ENCODE measurements around the gene KLHDC7A.

Gene KLHDC7A

DNA sequence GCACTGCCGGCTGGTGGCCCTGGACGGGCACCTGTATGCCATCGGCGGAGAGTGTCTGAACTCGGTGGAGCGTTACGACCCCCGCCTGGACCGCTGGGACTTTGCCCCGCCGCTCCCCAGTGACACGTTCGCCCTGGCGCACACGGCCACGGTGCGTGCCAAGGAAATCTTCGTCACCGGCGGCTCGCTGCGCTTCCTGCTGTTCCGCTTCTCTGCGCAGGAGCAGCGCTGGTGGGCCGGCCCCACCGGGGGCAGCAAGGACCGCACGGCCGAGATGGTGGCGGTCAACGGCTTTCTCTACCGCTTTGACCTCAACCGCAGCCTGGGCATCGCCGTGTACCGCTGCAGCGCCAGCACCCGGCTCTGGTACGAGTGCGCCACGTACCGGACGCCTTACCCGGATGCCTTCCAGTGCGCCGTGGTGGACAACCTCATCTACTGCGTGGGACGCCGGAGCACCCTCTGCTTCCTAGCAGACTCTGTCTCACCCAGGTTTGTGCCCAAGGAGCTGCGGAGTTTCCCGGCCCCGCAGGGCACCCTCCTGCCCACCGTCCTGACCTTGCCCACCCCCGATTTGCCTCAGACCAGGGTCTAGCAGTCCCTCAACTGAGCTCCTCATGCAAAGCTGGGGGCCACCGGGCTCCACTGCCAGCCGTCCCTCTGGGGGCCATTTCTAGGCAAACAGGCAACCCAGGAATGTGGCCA lies 2.1 kb downstream of the KLHDC7A start:
- no peak for TF ChIP-seq GATA2 (IDR thresholded peaks at IDR 0.05; ENCODE audit: low read depth, low read length)
- no peak for TF ChIP-seq GATA3 (IDR thresholded peaks at IDR 0.05; ENCODE audit: low read depth, low read length)

DNA sequence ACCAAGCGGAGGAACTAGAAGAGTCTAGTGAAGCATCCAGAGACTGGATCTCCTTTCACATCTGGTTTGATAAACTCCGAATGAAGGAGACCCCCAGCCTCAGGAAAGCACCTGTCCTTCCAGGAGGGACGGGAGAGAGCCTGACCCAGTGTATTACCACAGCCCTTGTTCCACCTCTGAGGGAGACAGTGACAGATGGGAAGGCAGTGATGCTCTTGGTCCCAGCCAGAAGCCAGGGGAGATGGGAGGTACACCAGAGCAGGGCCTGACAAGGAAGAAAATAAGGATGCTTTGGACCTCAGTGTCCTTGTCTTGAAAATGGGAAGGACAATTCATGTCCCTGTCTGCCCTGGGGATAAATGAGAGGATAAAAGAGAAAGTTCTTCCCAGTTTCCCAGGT lies 3.5 kb downstream of the KLHDC7A start:
- TF ChIP-seq GATA3 (IDR thresholded peaks at IDR 0.05; ENCODE audit: low read depth, low read length): no peak
- TF ChIP-seq GATA2 (IDR thresholded peaks at IDR 0.05; ENCODE audit: low read depth, low read length): no peak

DNA sequence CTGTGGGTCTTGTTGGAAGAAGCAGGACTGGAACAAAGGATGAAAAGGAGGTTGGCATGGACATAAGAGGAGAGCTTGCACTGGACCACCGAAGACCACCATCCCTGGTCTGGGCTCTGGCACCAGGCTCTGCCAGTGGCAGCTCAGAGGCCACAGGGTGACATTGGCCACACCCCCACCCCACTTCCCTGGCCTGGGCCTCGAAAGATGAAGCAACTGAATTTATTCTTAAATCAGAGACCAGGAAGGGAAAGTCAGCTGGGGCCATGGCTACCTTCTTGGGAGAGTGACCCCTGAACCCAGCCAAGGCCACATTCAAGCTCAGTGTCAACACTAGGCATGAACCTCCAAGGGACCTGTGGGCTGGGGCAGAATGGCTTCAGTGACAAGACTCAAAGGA lies 4.0 kb downstream of the KLHDC7A start:
- no peak for TF ChIP-seq GATA2 (IDR thresholded peaks at IDR 0.05; ENCODE audit: low read depth, low read length)
- TF ChIP-seq GATA3 (IDR thresholded peaks at IDR 0.05; ENCODE audit: low read depth, low read length): no peak

DNA sequence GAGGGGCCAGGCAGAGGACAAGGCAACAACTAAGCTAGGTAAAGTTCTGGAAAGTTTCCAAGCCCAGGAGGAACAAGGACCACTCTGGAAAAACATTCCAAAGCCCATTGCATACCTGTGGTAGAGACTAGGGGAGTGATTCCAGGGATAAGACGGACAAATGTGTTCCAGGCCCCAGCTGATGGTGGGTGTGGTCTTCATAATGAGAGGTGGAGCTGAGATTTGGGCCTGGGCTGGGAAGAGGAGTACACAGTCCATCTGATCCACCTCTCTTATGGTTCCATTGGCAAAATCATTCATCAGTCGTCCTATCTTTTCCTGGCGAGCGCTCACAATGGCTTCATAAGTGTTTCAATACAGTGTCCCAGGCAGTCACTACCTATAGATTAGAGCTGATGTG lies 4.5 kb downstream of the KLHDC7A start:
- TF ChIP-seq GATA3 (IDR thresholded peaks at IDR 0.05; ENCODE audit: low read depth, low read length) (no peak), GATA2 (IDR thresholded peaks at IDR 0.05; ENCODE audit: low read depth, low read length) (no peak)

DNA sequence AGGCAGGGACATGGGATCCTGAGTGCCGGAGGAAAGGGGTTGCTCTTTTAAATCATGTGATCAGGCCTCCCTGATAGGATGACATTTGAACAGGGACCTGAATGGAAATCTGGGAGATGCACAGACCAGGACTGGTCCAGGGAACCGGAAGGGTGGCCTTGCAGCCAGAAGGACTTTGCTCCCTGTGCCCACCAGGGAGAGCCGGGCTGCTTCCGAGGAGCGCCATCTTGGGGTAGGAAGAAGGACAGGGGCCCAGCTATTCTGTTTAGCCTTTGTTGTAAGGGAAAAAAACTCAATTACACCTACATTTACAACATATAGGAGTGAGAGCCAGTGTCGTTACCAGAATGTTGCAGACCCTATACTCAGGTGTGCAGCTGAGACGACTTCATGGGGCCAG lies 5.5 kb downstream of the KLHDC7A start:
- TF ChIP-seq GATA2 (IDR thresholded peaks at IDR 0.05; ENCODE audit: low read depth, low read length) (no peak), GATA3 (IDR thresholded peaks at IDR 0.05; ENCODE audit: low read depth, low read length) (no peak)

DNA sequence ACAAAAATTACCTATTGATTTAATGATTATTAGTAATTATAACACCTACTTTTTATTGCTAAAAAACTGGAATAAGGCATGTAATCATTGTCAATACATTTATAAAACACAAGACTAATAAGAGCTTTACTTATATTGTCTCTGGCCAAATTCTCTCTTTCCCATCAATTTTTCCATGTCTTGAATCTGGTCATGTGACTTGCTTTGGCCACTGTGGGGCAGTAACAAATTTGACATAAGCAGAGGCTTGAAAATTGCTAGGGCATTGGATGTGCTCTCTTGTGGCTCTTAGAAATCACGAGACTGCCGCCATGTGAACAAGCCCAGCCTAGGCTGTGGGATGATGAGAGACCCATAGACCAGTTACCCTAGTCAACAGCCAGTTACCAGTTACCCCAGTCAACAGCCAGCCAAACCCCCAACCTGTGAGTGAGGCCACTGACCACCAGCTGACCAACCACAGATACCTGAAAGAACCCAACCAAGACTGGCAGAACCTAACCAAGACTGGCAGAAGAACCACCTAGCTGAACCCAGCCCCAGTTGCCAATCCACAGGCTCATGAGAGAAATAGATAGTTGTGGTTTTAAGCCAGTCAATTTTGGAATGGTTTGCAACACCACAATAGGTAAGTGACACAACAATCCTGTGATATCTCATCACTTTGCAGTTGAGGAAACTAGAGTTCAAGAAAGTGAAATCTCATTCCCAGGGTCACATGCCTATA lies 8.8 kb downstream of the KLHDC7A start:
- TF ChIP-seq GATA3 (IDR thresholded peaks at IDR 0.05; ENCODE audit: low read depth, low read length): no peak
- TF ChIP-seq GATA2 (IDR thresholded peaks at IDR 0.05; ENCODE audit: low read depth, low read length): no peak

DNA sequence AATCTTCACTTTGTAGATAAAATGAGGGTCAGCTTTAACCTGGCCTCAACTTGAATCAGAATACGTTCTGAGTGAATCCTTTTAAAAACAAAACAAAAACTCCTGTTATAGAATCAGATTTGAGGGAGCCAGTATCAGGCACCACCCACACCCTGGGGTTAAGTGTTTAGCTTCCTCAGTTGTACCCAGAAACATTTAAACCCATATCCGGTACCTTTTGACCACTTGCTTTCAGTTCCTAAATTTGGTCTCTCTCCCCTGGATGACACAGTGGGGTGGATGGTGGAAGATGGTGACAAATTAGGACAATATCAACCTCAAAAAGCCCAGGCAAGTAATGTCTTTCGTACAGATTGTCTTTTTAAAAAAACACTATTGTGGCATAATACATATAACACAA lies 10.4 kb downstream of the KLHDC7A start:
- TF ChIP-seq GATA3 (IDR thresholded peaks at IDR 0.05; ENCODE audit: low read depth, low read length): no peak
- no peak for TF ChIP-seq GATA2 (IDR thresholded peaks at IDR 0.05; ENCODE audit: low read depth, low read length)

DNA sequence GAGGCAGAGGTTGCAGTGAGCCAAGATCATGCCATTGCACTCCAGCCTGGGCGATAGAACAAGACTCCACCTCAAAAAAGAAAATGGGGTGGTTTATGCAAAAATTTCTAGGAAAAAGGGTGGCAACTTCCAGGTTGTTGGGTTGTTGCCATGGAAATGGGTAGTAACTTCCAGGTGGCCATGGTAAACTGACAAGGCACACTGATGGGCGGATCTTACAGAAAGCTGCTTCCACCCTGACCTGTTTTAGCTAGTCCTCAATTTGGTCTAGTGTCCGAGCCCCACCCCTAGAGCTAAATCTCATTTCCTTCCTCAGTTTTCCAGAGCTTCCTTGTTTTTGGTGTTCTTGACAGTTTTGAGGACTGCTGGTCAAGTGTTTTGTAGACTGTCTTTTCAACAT lies 13.6 kb downstream of the KLHDC7A start:
- TF ChIP-seq GATA2 (IDR thresholded peaks at IDR 0.05; ENCODE audit: low read depth, low read length): no peak
- TF ChIP-seq GATA3 (IDR thresholded peaks at IDR 0.05; ENCODE audit: low read depth, low read length): no peak

DNA sequence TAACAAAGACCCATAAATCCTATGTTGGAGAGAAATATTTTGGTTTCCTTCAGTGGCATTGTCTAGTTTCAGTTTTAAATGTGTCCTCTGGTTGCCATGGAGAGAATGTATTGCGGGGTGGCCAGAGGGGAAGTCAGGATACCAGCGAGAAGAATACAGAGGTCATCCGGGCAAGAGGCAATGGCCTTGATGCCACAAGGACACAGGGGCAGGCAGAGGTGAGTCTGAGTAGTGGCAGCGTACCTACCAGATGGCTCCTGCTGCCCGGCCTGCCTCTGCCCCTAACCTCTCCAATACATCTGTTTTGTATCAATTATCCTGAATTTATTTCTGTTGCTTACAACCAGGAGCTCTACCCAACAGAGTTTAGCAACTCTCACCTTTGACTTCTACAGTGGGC lies 14.9 kb downstream of the KLHDC7A start:
- TF ChIP-seq GATA3 (IDR thresholded peaks at IDR 0.05; ENCODE audit: low read depth, low read length) (no peak), GATA2 (IDR thresholded peaks at IDR 0.05; ENCODE audit: low read depth, low read length) (no peak)

DNA sequence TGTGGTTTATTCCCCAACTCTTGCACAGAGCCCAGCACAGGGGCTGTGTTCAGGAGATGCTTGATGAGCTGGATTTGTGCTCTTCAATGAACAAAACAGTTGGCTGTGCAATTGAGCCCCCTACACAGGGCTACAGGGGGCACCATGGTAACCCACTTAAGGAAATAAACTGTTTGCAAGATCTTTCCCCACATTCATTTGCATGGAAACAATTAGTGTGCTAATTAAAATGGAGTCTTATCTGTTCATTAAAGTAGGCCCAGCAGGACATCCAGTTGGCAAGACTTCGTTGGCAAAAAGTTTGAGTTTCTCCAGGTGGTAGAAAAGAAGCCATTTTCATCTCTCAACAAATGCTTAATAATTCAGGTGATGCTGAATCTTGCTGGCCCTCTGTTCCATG lies 15.3 kb downstream of the KLHDC7A start:
- TF ChIP-seq GATA2 (IDR thresholded peaks at IDR 0.05; ENCODE audit: low read depth, low read length) (no peak), GATA3 (IDR thresholded peaks at IDR 0.05; ENCODE audit: low read depth, low read length) (no peak)

DNA sequence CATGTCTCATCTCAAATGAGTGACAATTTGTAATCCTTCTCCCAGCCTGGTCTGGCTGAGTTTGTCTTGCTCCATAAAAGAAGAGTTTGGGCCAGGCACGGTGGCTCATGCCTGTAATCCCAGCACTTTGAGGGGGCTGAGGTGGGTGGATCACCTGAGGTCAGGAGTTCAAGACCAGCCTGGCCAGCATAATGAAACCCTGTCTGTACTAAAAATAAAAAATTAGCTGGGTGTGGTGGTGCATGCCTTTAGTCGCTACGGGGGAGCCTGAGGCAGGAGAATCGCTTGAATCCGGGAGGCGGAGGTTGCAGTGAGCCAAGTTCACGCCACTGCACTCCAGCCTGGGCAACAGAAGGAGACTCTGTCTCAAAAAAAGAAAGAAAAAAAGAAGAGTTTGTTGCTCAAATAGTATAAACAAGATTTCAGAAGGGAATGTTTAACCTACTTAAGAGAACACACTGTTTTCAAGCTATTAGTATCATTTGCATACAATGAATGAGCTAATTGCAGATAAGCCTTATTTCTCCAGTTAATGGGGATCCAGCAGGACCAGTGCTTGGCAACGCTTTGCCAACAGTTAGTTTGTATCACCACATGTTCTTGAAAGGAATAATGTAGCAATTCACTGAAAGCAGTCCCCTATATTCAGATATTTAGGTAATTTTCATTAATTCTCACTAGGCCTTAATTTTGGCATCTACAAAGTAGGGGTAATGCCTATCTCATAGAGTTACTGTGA lies 15.9 kb downstream of the KLHDC7A start:
- no peak for TF ChIP-seq GATA3 (IDR thresholded peaks at IDR 0.05; ENCODE audit: low read depth, low read length)
- no peak for TF ChIP-seq GATA2 (IDR thresholded peaks at IDR 0.05; ENCODE audit: low read depth, low read length)

DNA sequence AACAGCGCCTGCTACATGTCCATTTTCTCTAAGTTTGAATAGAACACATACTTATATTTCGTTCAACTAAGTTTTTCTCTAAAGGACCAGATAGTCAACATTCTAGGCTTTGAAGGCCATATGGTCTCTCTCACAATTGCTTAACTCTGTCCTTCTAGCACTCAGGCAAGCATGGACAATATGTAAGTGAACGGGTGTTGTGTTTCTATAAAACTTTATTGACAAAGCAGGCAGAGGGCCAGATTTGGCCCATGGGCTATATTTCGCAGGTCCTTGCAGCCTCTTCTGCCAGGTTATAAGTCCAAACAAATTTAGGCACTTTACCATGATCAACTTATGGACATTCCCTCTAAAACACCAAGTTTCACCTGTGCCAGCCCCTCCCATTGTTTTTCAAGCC lies 21.1 kb downstream of the KLHDC7A start:
- TF ChIP-seq GATA2 (IDR thresholded peaks at IDR 0.05; ENCODE audit: low read depth, low read length) (no peak), GATA3 (IDR thresholded peaks at IDR 0.05; ENCODE audit: low read depth, low read length) (no peak)

DNA sequence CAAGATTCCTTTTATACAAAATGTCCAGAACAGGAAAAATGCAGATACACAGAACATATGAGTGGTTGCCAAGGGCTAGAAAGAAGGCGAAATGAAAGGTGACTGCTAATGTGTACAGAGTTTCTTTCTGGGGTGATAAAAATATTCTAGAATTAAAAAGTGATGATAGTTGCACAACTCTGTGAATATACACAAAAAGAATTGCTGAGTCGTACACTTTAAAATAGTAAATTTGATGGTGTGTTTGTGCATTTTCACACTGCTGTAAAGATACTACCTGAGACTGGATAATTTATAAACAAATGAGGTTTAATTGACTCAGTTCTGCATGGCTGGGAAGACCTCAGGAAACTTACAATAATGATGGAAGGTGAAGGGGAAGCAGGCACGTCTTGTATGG lies 23.9 kb downstream of the KLHDC7A start:
- TF ChIP-seq GATA2 (IDR thresholded peaks at IDR 0.05; ENCODE audit: low read depth, low read length): no peak
- no peak for TF ChIP-seq GATA3 (IDR thresholded peaks at IDR 0.05; ENCODE audit: low read depth, low read length)

DNA sequence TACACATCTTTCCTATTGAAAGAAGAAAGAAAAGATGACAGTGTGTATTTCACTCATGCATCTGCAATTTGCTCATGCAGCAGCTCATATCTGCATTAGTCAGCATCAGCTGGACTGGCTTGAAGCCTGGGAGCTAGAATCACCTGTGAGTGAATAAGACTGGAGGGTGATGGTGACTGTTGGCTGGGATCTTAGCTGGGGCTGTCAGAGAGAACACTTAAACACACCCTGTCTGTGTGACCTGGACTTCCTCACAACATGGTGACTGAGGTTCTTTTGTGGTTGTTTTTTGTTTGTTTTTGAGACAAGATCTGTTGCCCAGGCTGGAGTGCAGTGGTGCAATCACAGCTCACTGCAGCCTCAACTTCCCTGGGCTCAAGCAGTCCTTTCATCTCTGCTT lies 24.9 kb downstream of the KLHDC7A start:
- TF ChIP-seq GATA3 (IDR thresholded peaks at IDR 0.05; ENCODE audit: low read depth, low read length): no peak
- TF ChIP-seq GATA2 (IDR thresholded peaks at IDR 0.05; ENCODE audit: low read depth, low read length): no peak

DNA sequence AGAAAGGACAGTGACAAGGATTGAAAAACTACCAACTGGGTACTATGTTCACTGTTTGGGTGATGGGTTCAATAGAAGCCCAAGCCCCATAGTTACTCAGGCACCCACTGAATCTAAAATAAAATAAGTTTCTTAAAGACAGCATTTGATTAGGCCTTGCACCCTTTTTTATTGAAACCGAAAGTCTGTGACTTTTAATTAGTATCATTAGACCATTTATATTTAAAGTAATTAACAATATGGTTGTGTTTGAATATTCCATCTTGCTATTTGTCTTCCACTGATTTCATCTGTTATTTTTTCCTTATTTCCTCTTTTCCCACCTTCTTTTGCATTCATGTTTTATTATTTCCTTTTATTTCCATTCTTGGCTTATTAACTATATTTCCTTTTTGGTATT lies 27.4 kb downstream of the KLHDC7A start:
- TF ChIP-seq GATA2 (IDR thresholded peaks at IDR 0.05; ENCODE audit: low read depth, low read length) (no peak), GATA3 (IDR thresholded peaks at IDR 0.05; ENCODE audit: low read depth, low read length) (no peak)
